HG03442 (cell line): ENCODE data around the gene MUSTN1.

Experiments
- ATAC-seq: cut with Tn5 transposase; IDR thresholded peaks from one replicate; pipeline ENCODE4 v1.9.1; 2021; ENCODE audit warnings: mild to moderate bottlenecking, moderate library complexity; ENCODE audit not compliant: unreplicated experiment

Gene MUSTN1

GRCh38 chr3:52834871-52835501 lies at the start of gene MUSTN1:
Gene MUSTN1 (minus strand): TSS chr3:52835019. CDS start chr3:52834948, 71 bp downstream.
- no peak for ATAC-seq

DNA sequence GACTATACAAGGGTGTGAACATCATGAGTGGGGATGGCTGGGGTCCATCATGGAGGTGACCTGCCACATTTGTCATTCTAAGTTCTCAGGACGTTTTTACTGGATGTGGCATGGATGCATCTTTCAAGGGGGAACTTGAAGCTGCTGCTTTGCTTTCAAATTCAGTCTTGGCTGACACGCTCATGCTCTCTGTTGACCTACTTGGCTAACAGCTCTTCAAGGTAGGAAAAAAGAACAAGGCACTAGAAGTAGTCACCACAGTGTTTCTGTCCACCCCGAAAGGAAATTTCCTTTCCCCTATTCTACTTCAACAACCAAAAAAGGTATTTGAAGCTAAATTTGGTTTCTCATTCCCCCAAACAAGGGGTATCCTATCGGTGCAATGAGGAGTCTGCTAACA lies 47.6 kb upstream of the MUSTN1 start:
- ATAC-seq: no peak

DNA sequence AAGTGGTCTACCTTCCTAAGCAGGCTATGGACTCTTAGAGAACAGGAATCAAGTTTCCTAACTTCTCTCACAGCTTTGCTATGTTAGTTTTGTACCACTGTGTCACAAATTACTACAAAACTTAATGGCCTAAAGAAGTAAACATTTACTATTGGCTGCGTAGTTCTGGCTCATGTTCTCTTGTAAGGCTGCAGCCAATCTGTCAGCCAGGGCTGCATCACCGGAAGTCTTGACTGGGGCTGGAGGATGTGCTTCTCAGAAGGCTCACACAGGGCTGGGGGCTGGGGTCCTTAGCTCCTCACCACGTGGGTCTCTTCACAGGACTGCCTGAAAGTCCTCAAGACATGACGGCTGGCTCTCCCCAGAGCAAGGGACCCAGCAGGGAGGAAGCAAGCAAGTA lies 47.1 kb upstream of the MUSTN1 start:
- ATAC-seq: no peak

- ATAC-seq: peak; percentile 77
Measured at GRCh38 chr3:52880474-52880873, 45.7 kb upstream of the MUSTN1 start.

GRCh38 chr3:52880047-52880446 lies 45.2 kb upstream of the MUSTN1 start:
- ATAC-seq: peak; percentile 12

DNA sequence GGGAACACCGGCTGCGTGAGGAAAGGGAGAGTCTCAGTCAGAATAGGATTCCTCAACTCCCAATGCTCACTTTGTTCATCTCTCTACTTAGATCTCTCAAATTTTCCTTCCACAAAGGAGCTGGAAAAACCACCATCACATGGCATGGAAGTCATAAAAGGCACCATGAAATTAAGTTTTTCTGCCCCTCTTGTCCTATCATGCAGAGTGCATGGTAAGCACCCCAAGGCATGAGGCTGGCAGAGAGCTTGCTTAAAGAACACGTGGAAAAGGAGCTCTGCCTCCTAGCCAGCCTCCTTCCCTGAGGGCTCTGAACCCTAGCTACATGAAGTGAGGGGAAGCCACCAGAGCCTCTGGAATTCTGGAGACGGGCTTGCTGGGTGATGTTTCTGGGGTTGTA lies 44.8 kb upstream of the MUSTN1 start:
- no peak for ATAC-seq

DNA sequence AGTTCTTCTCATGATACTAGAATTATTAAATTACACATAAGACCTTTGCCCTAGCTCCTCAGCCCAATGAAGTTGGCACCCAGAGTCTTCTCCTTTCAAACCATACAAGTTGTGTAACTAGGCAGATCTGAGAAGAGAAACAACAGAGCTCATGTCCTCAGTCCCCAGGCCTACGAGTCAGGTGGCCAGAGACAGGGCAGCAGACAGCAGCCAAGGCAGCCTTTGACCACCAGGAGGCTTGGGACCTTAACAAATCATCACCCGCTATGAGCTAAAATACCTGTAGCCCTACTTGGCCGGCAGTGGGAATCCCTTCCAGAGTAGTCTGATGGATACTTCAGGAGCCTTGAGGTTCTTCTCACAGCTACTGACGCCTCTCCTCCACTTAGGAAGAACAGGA lies 44.3 kb upstream of the MUSTN1 start:
- ATAC-seq: no peak

DNA sequence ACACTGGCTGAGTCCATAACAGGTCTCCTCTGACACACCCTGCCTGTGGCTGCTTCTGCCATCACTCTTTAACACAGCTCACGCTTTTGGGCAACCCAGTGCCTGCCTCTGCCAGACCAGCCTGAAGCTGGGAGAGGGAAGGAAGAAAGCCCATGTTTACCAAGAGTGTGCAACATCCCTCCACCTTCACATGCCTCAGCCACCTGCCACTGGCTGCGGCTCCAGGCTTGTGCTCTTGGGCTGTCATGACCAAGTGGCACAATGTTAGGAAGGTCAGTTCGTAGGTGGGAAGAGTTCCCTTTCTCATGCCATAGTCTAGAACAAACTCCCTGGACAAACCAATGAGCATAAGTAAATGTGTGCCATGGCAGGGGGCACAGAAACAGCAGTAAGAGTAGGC lies 42.3 kb upstream of the MUSTN1 start:
- ATAC-seq: no peak

DNA sequence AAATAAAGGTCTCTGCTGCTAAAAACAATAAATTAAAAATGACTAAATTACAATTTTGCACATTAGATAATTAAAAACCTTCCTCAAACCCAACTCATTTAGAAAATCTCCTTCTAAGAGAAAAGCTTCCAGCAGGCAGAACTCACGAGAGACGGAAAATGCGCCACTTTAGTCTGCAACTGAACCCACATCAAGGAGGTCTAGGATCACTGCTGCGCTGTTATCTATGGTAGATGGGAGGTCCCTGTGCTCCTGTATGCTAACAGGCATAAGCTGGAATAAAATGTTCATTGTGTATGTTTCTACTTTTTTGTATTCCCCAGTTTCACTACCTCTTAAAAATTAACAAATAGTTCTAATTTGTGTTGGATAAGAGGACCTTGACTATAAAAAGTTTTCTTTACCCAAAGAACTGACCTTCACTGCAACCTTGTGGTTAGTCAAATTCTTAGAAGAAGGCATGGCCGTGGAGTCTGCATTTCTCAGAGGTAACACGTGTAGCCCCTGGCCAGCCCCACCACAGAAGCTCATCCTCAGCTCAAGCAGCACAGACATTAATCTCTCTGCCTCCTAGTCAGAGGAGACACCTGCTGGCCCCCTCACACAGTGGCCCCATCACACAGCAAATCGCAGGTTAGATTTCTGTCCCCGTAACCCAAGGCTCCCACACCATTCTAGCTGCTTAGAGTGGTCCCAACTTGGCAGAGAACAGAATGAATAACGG lies 40.2 kb upstream of the MUSTN1 start:
- no peak for ATAC-seq

DNA sequence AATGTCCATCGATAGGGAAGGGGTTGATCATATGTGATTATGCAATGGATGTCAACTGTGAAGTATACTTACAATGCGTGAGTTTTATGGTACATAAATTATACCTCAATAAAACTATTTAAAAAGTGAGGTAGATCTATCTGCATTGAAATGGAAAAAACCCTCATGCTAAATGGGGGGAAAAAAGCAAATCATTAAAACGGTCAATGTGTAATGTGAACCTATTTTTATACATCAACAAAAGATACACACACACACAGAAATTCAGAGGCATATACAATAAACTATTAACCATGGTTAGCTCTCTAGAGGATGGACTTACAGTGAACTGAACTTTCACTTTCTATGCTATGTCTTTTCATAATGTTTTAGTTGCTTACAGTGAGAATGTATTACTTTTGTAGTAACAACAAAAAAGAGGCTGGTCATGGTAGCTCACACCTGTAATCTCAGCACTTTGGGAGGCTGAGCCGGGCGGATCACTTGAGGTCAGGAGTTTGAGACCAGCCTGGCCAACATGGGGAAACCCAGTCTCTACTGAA lies 39.4 kb upstream of the MUSTN1 start:
- no peak for ATAC-seq

DNA sequence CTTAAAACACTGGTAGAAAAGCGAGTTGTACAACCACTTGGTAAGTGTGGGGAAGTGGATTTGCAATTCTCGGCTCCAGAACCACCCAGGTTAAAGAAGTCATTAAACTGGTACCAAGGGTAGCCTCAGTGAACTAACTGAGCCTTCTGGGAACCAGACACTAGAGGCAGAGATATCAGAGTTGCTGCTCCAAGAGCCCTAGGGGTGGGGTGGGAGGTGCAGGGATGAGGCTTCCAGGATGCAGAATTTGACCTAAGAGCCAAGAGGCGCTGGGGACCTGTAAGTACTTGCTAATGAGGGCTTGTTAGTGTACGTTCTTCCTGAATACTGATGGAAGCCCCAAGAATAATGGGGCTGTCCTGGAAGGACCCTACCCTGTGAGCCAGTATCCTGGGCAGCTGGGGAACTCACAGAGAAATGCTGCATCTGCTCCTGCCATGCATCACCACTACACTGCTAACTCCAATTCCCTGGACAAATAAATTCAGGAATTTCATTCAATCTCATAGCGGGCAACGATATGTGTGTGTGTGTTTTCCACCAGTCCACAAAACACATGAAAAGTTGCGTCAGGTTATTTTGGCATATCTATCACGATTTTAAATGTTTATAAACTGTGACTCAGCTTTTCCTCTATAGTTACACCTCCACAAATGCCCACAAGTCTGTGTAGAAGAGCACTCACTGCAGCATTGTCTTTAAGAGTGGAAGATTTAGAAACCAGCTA lies 38.8 kb upstream of the MUSTN1 start:
- ATAC-seq: no peak

- ATAC-seq: no peak
Measured at GRCh38 chr3:52872245-52872644, 37.4 kb upstream of the MUSTN1 start.

DNA sequence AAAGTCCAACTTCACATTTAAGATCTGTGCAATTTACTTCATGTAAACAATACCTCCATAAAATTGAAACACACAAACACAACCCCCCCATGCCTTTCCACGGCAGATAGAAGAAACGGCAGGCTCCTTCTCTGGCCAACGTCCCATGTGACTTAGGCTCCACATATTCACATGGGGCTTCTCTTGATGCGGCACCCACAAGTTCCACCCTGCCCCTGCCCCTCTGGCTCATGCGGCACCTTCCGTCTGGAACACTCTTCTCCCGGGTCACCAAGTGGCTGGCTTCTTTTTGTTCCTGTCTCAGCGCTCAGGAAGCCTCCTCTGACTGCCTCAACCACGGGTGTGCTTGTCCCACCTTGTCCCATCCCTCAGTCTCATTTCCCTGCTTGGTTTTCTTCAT lies 36.9 kb upstream of the MUSTN1 start:
- no peak for ATAC-seq

- no peak for ATAC-seq
Measured at GRCh38 chr3:52870471-52870870, 35.7 kb upstream of the MUSTN1 start.

GRCh38 chr3:52866427-52866826 lies 31.6 kb upstream of the MUSTN1 start:
- ATAC-seq: no peak

- no peak for ATAC-seq
Measured at GRCh38 chr3:52865994-52866393, 31.2 kb upstream of the MUSTN1 start.

DNA sequence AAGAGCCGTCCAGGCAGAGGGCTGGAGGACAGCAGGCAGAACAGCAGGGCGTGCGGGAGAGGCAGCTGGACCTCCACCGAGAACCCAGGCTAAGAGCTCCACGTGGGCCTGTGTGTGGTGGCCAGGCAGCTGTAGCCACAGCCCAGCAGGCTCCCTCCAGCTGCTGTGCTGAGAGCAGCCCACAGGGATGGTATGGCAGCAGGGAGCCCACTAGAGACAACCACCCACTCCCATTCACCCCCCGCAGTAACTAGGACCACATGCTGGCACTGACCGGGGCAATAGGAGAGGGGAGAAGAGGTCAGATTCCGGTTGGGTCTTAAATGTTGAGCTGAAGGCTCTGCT lies 25.6 kb upstream of the MUSTN1 start:
- ATAC-seq: no peak

DNA sequence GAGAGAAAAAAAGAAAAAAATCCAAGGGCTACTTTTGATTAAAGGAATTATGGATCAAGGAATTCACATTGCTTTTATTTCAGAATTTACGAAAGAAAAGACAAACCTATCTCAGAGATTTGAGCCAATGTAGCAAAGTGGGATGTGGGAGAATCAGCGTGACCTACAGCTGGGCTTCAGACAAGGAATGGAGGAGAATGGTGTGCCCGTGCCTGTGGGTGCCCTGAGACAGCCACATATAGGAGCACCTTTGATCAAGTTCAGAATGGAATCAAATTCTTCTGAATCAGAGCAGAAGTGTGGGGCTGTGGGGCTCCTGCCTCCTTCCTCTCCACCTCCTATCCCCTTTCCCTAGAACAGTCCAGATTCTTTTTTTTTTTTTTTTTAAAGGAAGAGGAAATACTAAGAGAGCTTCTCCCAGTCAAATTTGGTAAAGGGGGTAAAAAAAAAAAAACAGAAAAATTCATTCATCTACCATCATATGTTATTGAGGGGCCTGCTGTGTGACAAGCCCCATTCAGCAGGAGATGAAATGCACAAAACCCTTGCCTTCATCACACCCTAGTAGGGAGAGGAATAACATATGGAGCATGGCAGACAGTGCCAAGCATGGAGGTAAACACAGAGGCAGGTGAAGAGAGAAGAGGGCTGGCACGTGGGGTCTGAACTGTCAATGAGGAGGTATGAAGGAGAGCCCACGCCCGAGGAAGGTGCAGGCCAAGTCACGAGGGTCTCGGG lies 25.0 kb upstream of the MUSTN1 start:
- ATAC-seq: no peak

DNA sequence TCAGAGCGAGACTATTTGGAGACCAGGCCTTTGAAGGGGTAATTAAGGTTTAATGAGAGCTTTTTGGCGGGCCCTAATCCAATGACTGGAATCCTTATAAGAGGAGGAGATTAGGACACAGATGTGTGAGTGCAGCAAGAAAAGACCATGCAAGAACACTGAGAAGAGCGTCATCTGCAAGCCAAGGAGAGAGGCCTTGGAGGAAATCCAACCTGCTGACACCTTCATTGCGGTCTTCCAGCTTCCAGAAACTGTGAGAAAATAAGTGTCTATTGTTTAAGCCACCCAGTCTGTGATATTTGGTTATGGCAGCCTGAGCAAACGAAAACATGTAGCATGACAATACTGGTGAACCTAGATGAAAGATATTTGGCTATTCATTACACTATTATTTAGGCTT lies 23.0 kb upstream of the MUSTN1 start:
- ATAC-seq: no peak

DNA sequence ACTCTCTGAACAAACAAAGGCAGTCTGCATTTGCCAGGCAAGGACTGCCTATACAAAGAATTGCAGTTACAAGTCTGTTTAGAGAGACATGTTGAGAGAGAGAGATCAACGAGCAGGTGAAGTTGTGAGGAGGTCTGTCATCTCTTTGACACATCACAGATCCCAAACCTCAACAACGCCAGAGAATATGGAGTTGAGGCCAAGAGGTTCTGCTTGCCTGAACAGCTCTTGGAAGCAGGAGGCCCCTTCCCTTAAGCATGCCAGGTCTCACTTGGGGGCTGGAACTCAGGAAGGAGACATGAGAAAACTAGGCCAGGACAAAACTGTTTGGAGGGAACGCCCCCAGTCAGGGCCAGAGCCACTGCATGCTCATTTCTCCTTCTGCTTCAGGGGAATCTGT lies 22.3 kb upstream of the MUSTN1 start:
- no peak for ATAC-seq

- ATAC-seq: no peak
Measured at GRCh38 chr3:52856666-52857065, 21.8 kb upstream of the MUSTN1 start.
